ENCODE results near the gene APOE.

DNA sequence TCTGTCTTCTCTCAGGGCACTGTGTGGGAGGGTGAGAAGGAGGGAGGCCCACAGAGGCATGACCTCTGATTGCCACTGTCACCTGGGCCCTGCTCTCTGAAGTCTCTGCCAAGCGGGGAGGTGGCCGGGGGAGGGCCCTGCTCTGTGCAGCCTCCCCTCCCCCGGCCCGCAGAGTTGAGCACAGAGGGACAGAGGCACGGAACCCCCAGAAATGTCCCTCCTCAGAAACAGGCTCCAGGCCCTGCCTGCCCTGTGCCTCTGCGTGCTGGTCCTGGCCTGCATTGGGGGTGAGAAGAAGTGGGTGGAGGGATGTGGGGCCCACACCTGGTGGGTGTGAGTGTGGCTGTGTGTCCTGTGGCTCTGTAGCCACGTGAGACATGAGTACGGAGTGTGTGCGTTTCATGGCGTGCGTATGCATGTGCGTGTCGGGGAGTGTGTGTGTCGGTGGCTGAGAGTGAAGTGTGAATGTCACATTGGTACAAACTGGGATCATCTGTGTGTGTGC is 36.5 kb downstream of the APOE start, which contains the start of gene APOC4:
- TF ChIP-seq NFIC (IDR thresholded peaks at IDR 0.05) (no peak), TCF12 (IDR thresholded peaks at IDR 0.05; ENCODE audit: low read depth) (no peak), ZBTB7A (IDR thresholded peaks at IDR 0.05; ENCODE audit: low read depth) (no peak), TAF1 (IDR thresholded peaks at IDR 0.05; ENCODE audit: low read depth) (no peak), CREB1 (IDR thresholded peaks at IDR 0.05; ENCODE audit: low read depth) (no peak), YY1 (IDR thresholded peaks at IDR 0.05; ENCODE audit: low read depth) (no peak), EP300 (IDR thresholded peaks at IDR 0.05; ENCODE audit: borderline replicate concordance) (no peak), TEAD4 (IDR thresholded peaks at IDR 0.05) (no peak), CEBPB (IDR thresholded peaks at IDR 0.05) (no peak)

Data from Ishikawa (cell line).